Measurements from ENCODE around the gene FOXL1.

The FOXL1 gene

GRCh38 chr16:86568677-86569623 lies 9.4 kb upstream of the FOXL1 start:
- no peak for DNase-seq (ENCODE audit: low read depth in 2 of 2)

GRCh38 chr16:86569701-86570447 lies 8.5 kb upstream of the FOXL1 start:
- no peak for DNase-seq (ENCODE audit: low read depth in 2 of 2)

- DNase-seq (ENCODE audit: low read depth in 2 of 2), result no peak
Measured at GRCh38 chr16:86570558-86571529, 7.5 kb upstream of the FOXL1 start.

GRCh38 chr16:86571530-86571915 lies 6.8 kb upstream of the FOXL1 start:
- DNase-seq (ENCODE audit: low read depth in 2 of 2), result no peak

GRCh38 chr16:86572041-86572521 lies 6.3 kb upstream of the FOXL1 start:
- no peak for DNase-seq (ENCODE audit: low read depth in 2 of 2)

GRCh38 chr16:86572606-86573005 lies 5.7 kb upstream of the FOXL1 start:
- DNase-seq (ENCODE audit: low read depth in 2 of 2), result no peak

GRCh38 chr16:86573215-86573614 lies 5.1 kb upstream of the FOXL1 start:
- no peak for DNase-seq (ENCODE audit: low read depth in 2 of 2)

GRCh38 chr16:86573646-86574508 lies 4.5 kb upstream of the FOXL1 start:
- DNase-seq (ENCODE audit: low read depth in 2 of 2), result no peak

- no peak for DNase-seq (ENCODE audit: low read depth in 2 of 2)
Measured at GRCh38 chr16:86574646-86575045, 3.7 kb upstream of the FOXL1 start.

GRCh38 chr16:86575095-86575685 lies 3.2 kb upstream of the FOXL1 start:
- DNase-seq (ENCODE audit: low read depth in 2 of 2), result no peak

GRCh38 chr16:86575754-86576557 lies 2.4 kb upstream of the FOXL1 start:
- DNase-seq (ENCODE audit: low read depth in 2 of 2), result no peak

- no peak for DNase-seq (ENCODE audit: low read depth in 2 of 2)
Measured at GRCh38 chr16:86576591-86577313, 1.6 kb upstream of the FOXL1 start.

GRCh38 chr16:86577314-86577971 lies 906 bp upstream of the FOXL1 start:
- no peak for DNase-seq (ENCODE audit: low read depth in 2 of 2)

- DNase-seq (ENCODE audit: low read depth in 2 of 2), result no peak
Measured at GRCh38 chr16:86578611-86579267, 390 bp downstream of the FOXL1 start.

GRCh38 chr16:86579268-86580062 lies 1.1 kb downstream of the FOXL1 start:
- no peak for DNase-seq (ENCODE audit: low read depth in 2 of 2)

GRCh38 chr16:86580063-86580790 lies 1.9 kb downstream of the FOXL1 start:
- DNase-seq (ENCODE audit: low read depth in 2 of 2), result no peak

Data from stimulated activated CD8-positive, alpha-beta memory T cell treated with anti-CD3 and anti-CD28 coated beads, Interleukin-7, amount 100 ng/mL, for 4 hours (primary cell).